Measurements from ENCODE around the gene APBA2.
"Not testable (repeated sequence)": the region's sequence is repeated elsewhere in the genome, so short reads cannot be mapped to it uniquely, and the experiment has no call there.

APBA2 gene

DNA sequence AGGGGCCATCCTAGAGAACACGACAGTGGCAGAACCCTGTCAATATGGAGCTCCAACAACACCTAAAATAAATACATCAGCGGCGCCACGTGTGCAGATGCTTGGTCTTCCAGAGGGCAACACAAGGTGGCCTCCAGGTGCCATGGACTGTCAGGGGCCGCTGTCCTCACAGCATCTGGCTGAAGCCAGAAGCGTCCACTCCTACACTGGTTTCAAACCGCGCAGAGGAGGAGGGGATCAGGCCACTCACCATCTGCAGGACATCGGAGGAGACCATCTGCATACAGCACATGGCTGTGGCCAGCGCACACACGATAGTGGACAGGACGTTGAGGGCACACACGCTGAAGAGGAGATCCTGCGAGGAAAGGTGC lies 265.7 kb downstream of the APBA2 start:
- in situ Hi-C loops (cut with MboI; ENCODE audit: low pct_unique_long_range_greater_than_20kb, low sequenced_read_pairs, unreplicated experiment), result no loop called here
- DNase-seq (ENCODE audit: low spot score), result no peak
- TF ChIP-seq, protein P1, sequence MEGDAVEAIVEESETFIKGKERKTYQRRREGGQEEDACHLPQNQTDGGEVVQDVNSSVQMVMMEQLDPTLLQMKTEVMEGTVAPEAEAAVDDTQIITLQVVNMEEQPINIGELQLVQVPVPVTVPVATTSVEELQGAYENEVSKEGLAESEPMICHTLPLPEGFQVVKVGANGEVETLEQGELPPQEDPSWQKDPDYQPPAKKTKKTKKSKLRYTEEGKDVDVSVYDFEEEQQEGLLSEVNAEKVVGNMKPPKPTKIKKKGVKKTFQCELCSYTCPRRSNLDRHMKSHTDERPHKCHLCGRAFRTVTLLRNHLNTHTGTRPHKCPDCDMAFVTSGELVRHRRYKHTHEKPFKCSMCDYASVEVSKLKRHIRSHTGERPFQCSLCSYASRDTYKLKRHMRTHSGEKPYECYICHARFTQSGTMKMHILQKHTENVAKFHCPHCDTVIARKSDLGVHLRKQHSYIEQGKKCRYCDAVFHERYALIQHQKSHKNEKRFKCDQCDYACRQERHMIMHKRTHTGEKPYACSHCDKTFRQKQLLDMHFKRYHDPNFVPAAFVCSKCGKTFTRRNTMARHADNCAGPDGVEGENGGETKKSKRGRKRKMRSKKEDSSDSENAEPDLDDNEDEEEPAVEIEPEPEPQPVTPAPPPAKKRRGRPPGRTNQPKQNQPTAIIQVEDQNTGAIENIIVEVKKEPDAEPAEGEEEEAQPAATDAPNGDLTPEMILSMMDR (IDR thresholded peaks at IDR 0.05; ENCODE audit: extremely low read depth, insufficient read depth, missing control alignments), result no peak

DNA sequence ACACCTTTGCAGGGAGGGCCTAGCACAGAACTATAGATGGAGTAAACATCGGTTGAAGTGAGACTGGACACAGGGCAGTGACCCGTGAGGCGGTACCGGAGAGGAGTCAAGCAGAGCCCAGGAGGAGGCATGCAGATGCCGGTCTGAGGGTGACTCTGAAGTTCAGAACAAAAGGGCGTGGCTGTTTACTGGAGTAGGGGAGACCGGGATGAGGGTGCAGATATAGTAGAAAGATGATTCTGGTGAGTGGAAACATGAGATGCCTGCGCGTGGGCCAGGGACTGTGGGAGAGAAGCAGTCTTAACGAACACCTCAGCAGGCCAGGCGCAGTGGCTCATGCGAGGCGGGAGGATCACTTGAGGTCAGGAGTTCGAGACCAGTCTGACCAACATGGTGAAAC lies 270.7 kb downstream of the APBA2 start:
- TF ChIP-seq, protein P1 (IDR thresholded peaks at IDR 0.05; ENCODE audit: extremely low read depth, insufficient read depth, missing control alignments), result no peak
- no peak for DNase-seq (ENCODE audit: low spot score)
- in situ Hi-C loops (cut with MboI; ENCODE audit: low pct_unique_long_range_greater_than_20kb, low sequenced_read_pairs, unreplicated experiment), result no loop called here

DNA sequence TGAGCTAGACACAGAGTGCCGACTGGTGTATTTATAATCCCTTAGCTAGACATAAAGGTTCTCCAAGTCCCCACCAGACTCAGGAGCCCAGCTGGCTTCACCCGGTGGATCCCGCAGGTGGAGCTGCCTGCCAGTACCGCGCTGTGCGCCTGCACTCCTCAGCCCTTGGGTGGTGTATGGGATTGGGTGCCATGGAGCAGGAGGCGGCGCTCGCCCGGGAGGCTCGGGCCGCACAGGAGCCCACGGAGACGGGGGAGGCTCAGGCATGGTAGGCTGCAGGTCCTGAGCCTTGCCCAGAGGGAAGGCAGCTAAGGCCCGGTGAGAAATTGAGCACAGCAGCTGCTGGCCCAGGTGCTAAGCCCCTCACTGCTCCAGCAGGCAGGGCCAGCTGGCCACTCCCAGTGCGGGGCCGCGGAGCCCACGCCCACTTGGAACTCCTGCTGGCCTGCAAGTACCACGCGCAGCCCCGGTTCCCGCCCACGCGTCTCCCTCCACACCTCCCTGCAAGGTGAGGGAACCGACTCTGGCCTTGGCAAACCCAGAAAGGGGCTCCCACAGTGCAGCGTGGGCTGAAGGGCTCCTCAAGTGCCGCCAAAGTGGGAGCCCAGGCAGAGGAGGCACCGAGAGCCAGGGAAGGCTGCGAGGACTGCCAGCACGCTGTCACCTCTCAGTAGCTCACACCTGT lies 274.1 kb downstream of the APBA2 start:
- in situ Hi-C loops (cut with MboI; ENCODE audit: low pct_unique_long_range_greater_than_20kb, low sequenced_read_pairs, unreplicated experiment), result no loop called here
- no peak for DNase-seq (ENCODE audit: low spot score)
- TF ChIP-seq, protein P1 (IDR thresholded peaks at IDR 0.05; ENCODE audit: extremely low read depth, insufficient read depth, missing control alignments), result no peak

DNA sequence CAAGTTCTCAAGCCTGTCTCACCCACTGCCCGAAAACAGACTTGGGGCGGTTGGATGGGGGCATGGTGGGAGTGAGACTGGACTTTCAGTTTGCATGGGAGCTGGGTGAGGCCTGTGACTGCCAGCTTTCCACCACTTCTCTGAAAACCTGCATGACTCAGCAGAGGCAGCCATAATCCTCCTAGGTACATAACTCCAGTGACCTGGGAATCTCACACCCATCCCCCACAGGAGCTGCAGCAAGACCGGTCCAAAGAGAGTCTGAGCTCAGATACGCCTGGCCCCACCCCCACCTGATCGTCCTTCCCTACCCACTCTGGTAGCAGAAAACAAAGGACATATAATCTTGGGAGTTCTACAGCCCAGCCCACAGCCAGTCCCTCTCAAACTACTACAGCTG lies 276.6 kb downstream of the APBA2 start:
- in situ Hi-C loops (cut with MboI; ENCODE audit: low pct_unique_long_range_greater_than_20kb, low sequenced_read_pairs, unreplicated experiment), result no loop called here
- DNase-seq (ENCODE audit: low spot score), result no peak
- TF ChIP-seq, protein P1 (IDR thresholded peaks at IDR 0.05; ENCODE audit: extremely low read depth, insufficient read depth, missing control alignments), result no peak

DNA sequence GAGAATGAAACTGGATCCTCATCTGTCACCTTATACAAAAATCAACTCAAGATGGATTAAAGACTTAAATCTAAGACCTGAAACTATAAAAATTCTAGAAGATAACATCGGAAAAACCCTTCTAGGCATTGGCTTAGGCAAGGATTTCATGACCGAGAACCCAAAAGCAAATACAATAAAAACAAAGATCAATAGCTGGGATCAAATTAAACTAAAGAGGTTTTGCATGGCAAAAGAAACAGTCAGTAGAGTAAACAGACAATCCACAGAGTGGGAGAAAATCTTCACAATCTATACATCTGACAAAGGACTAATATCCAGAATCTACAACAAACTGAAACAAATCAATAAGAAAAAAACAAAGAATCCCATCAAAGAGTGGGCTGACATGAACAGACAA lies 281.3 kb downstream of the APBA2 start:
- DNase-seq (ENCODE audit: low spot score); in situ Hi-C loops (cut with MboI; ENCODE audit: low pct_unique_long_range_greater_than_20kb, low sequenced_read_pairs, unreplicated experiment): not testable (repeated sequence)

Data from GM13977 (cell line).